Peyer's patch (tissue), 4 donors: ENCODE data around the gene MEPE. TPM values are rescaled to one million over a fixed set of nuclear protein-coding genes. Genes with fewer than 3 reads are reported as not detected.

ENCODE experiments used
- DNase-seq, 3 donors: peaks; one replicate each; pipeline ENCODE4 v3.0.0-alpha.2; 2017 to 2019
- H3K27ac ChIP-seq, 4 donors: fragments of 200-600 bp; sonication (generic); one replicate each; pipeline ENCODE4 v1.5.1; 2016 to 2019
- H3K27me3 ChIP-seq, 2 donors: fragments of 200-600 bp; sonication (generic); one replicate each; pipeline ENCODE4 v1.5.1; 2019
- H3K36me3 ChIP-seq, 3 donors: fragments of 200-600 bp; sonication (generic); one replicate each; pipeline ENCODE4 v1.5.1; 2016 to 2019
- H3K4me1 ChIP-seq, 4 donors: fragments of 200-600 bp; sonication (generic); one replicate each; pipeline ENCODE4 v1.5.1; 2016 to 2019
- H3K4me3 ChIP-seq, 4 donors: fragments of 200-600 bp; sonication (generic); 1 replicate in 3 of 4; 2 replicates in 1 of 4; pipeline ENCODE4 v1.5.1; 2016 to 2019; ENCODE audit warnings: mild to moderate bottlenecking in 1 of 4
- H3K9me3 ChIP-seq, 4 donors: fragments of 200-600 bp; sonication (generic); one replicate each; pipeline ENCODE4 v1.5.1; 2016 to 2019; ENCODE audit warnings: mild to moderate bottlenecking in 1 of 4
- CTCF ChIP-seq, 6 experiments: fragments of 450-650 bp in 4 of 6; fragments of 200-600 bp in 2 of 6; sonication (generic) in 1 of 6; IDR thresholded peaks; one replicate each; pipeline ENCODE4 v1.5.1; 2017 to 2019; ENCODE audit warnings: antibody characterized with exemption in 6 of 6, mild to moderate bottlenecking in 3 of 6, moderate library complexity in 1 of 6
- POLR2A ChIP-seq, 2 donors: fragments of 450-650 bp; IDR thresholded peaks; one replicate each; pipeline ENCODE4 v1.5.1; 2017; ENCODE audit warnings: antibody characterized with exemption in 2 of 2, mild to moderate bottlenecking in 2 of 2, moderate library complexity in 2 of 2
- total RNA-seq, 4 donors: library from RNA; depleted of rRNA; stranded (reverse); fragments of >200 nt; gene quantifications; one replicate each; pipeline ENCODE4 v1.1.0, GENCODE V29; 2016

The MEPE gene
- total RNA-seq, 4 donors from 2014 or later = not detected

- DNase-seq = no peak
- no peaks in the 10 kb centered on the region for H3K36me3 ChIP-seq
- H3K27ac ChIP-seq = no peak overlapping the region
- no peaks in the 10 kb centered on the region for H3K27me3 ChIP-seq
- no peaks in the 10 kb centered on the region for H3K4me1 ChIP-seq
- TF ChIP-seq POLR2A (IDR thresholded peaks at IDR 0.05) (no peak), CTCF (IDR thresholded peaks at IDR 0.05) (no peak)
- H3K9me3 ChIP-seq = no peaks in the 10 kb centered on the region
- no peak overlapping the region for H3K4me3 ChIP-seq
Measured at GRCh38 chr4:87803421-87803820, 29.3 kb upstream of the MEPE start.

GRCh38 chr4:87804871-87805270 is 27.9 kb upstream of the MEPE start:
- H3K4me3 ChIP-seq = no peak overlapping the region
- no peaks in the 10 kb centered on the region for H3K36me3 ChIP-seq
- H3K27me3 ChIP-seq = no peaks in the 10 kb centered on the region
- TF ChIP-seq POLR2A (IDR thresholded peaks at IDR 0.05) = no peak
- no peaks in the 10 kb centered on the region for H3K9me3 ChIP-seq
- no peak for DNase-seq
- H3K27ac ChIP-seq = no peak overlapping the region
- no peaks in the 10 kb centered on the region for H3K4me1 ChIP-seq

- H3K9me3 ChIP-seq = no peaks in the 10 kb centered on the region
- H3K4me3 ChIP-seq = no peak overlapping the region
- DNase-seq = no peak
- H3K36me3 ChIP-seq = no peaks in the 10 kb centered on the region
- no peaks in the 10 kb centered on the region for H3K27me3 ChIP-seq
- TF ChIP-seq POLR2A (IDR thresholded peaks at IDR 0.05) (no peak), CTCF (IDR thresholded peaks at IDR 0.05) (no peak)
- H3K4me1 ChIP-seq = no peaks in the 10 kb centered on the region
- no peak overlapping the region for H3K27ac ChIP-seq
Measured at GRCh38 chr4:87805971-87806370, 26.8 kb upstream of the MEPE start.

- no peak for DNase-seq
- no peaks in the 10 kb centered on the region for H3K27me3 ChIP-seq
- no peaks in the 10 kb centered on the region for H3K36me3 ChIP-seq
- H3K4me3 ChIP-seq = no peak overlapping the region
- TF ChIP-seq CTCF (IDR thresholded peaks at IDR 0.05) (no peak), POLR2A (IDR thresholded peaks at IDR 0.05) (no peak)
- H3K9me3 ChIP-seq = no peaks in the 10 kb centered on the region
- H3K27ac ChIP-seq = no peak overlapping the region
- no peaks in the 10 kb centered on the region for H3K4me1 ChIP-seq
Measured at GRCh38 chr4:87806520-87806919, 26.2 kb upstream of the MEPE start.

- no peak for TF ChIP-seq POLR2A (IDR thresholded peaks at IDR 0.05)
- no peak for TF ChIP-seq CTCF (IDR thresholded peaks at IDR 0.05)
- Histone ChIP-seq H3K4me3 (no peak overlapping the region), H3K4me1 (no peaks in the 10 kb centered on the region), H3K36me3 (no peaks in the 10 kb centered on the region), H3K27me3 (no peaks in the 10 kb centered on the region), H3K9me3 (no peaks in the 10 kb centered on the region), H3K27ac (no peak overlapping the region)
- no peak for DNase-seq
Measured at GRCh38 chr4:87807402-87807801, 25.4 kb upstream of the MEPE start.

- H3K4me1 ChIP-seq = no peaks in the 10 kb centered on the region
- H3K27me3 ChIP-seq = no peaks in the 10 kb centered on the region
Measured at GRCh38 chr4:87811977-87812376, 20.8 kb upstream of the MEPE start.

More at GRCh38 chr4:87811977-87812376, 20.8 kb upstream of the MEPE start:
- H3K27ac ChIP-seq = no peak overlapping the region
- H3K36me3 ChIP-seq = no peaks in the 10 kb centered on the region
- DNase-seq = no peak
- no peak for TF ChIP-seq CTCF (IDR thresholded peaks at IDR 0.05)
- TF ChIP-seq POLR2A (IDR thresholded peaks at IDR 0.05) = no peak
- H3K4me3 ChIP-seq = no peak overlapping the region
- H3K9me3 ChIP-seq = no peaks in the 10 kb centered on the region
